ENCODE results near the gene SGSM2.

DNA sequence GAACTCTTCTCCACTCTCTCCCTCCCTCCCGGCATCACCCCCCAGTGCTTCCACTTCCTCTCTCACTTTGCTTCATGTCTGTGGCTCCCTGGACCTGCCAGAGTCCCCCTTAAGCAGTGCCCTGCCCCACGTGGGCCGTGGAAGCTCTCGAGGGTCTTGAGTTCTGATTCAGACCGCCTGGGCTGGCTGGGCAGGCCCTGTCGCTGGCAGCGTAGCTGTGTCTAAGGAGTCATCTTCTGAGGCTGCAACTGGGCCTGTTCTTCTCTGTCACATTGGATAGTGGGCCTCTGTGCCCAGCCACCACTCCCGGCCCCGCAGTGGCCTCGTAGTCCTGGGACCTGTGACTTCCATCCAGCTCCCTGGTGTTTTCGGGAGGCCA lies 32.9 kb downstream of the SGSM2 start:
- TF ChIP-seq, protein P1, sequence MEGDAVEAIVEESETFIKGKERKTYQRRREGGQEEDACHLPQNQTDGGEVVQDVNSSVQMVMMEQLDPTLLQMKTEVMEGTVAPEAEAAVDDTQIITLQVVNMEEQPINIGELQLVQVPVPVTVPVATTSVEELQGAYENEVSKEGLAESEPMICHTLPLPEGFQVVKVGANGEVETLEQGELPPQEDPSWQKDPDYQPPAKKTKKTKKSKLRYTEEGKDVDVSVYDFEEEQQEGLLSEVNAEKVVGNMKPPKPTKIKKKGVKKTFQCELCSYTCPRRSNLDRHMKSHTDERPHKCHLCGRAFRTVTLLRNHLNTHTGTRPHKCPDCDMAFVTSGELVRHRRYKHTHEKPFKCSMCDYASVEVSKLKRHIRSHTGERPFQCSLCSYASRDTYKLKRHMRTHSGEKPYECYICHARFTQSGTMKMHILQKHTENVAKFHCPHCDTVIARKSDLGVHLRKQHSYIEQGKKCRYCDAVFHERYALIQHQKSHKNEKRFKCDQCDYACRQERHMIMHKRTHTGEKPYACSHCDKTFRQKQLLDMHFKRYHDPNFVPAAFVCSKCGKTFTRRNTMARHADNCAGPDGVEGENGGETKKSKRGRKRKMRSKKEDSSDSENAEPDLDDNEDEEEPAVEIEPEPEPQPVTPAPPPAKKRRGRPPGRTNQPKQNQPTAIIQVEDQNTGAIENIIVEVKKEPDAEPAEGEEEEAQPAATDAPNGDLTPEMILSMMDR (IDR thresholded peaks at IDR 0.05; ENCODE audit: insufficient read depth, low read length): no peak
- TF ChIP-seq, protein P2, sequence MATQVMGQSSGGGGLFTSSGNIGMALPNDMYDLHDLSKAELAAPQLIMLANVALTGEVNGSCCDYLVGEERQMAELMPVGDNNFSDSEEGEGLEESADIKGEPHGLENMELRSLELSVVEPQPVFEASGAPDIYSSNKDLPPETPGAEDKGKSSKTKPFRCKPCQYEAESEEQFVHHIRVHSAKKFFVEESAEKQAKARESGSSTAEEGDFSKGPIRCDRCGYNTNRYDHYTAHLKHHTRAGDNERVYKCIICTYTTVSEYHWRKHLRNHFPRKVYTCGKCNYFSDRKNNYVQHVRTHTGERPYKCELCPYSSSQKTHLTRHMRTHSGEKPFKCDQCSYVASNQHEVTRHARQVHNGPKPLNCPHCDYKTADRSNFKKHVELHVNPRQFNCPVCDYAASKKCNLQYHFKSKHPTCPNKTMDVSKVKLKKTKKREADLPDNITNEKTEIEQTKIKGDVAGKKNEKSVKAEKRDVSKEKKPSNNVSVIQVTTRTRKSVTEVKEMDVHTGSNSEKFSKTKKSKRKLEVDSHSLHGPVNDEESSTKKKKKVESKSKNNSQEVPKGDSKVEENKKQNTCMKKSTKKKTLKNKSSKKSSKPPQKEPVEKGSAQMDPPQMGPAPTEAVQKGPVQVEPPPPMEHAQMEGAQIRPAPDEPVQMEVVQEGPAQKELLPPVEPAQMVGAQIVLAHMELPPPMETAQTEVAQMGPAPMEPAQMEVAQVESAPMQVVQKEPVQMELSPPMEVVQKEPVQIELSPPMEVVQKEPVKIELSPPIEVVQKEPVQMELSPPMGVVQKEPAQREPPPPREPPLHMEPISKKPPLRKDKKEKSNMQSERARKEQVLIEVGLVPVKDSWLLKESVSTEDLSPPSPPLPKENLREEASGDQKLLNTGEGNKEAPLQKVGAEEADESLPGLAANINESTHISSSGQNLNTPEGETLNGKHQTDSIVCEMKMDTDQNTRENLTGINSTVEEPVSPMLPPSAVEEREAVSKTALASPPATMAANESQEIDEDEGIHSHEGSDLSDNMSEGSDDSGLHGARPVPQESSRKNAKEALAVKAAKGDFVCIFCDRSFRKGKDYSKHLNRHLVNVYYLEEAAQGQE (IDR thresholded peaks at IDR 0.05; ENCODE audit: insufficient replicate concordance, low read depth): no peak
